GM18511 (cell line): ENCODE measurements around the gene PGGT1B.
"Not testable (repeated sequence)": the region's sequence is repeated elsewhere in the genome, so short reads cannot be mapped to it uniquely, and the experiment has no call there.

ENCODE experiments used
- ATAC-seq: cut with Tn5 transposase; IDR thresholded peaks from one replicate; pipeline ENCODE4 v1.9.1; 2021; ENCODE audit warnings: mild to moderate bottlenecking, moderate library complexity; ENCODE audit not compliant: unreplicated experiment

Gene PGGT1B

DNA sequence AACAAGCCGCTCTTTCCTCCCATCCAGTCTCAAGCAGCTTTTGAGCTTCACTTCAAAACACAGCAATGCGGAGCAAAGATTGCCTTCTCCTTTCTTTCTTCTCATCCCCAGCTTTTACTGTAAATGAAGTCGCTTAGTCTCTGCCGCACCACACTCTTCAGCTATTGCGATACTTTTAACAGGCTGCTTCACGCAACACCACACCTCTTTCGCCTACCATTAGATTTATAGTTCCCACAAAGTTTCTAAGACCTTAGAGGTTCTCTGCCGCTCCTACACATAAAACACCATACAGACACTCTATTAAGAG lies 711 bp downstream of the PGGT1B start:
- ATAC-seq, result peak; percentile 54

DNA sequence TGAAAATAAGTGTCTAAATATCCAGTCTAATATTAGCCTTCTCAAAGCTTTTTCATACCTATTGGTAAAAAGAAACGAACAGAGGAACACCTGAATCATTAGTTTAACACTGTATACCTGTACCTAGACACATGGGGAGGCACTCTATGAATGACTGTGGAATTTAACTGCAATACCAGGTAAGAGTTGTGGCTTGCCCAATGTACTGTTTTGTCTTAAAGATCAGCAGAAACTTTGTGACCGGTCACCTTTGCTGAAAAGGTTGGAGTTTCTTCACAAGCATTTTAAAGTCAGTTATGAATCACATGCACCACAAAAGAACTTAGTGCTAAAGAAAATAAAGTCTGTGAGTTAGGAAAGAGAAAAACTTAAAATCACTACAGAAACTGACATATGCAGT lies 2.4 kb downstream of the PGGT1B start:
- no peak for ATAC-seq

DNA sequence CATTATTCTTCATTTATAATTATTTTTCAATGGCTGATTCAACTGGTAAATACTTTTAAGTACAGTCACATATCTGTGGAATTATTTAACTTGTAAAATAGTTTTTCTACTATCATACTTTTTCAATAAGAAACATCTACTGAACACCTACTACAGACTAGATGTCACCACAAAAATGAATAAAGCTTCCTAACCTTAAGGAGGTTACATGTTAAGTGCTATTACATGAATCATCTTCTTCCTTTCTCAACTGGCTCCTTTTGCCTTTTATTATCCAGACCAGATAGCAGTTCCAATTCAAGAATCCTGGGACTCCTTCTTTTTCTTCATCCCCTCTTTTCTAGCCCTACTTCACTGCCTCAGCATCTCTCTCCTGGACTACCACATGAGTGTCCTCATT lies 4.7 kb downstream of the PGGT1B start:
- ATAC-seq, result no peak

DNA sequence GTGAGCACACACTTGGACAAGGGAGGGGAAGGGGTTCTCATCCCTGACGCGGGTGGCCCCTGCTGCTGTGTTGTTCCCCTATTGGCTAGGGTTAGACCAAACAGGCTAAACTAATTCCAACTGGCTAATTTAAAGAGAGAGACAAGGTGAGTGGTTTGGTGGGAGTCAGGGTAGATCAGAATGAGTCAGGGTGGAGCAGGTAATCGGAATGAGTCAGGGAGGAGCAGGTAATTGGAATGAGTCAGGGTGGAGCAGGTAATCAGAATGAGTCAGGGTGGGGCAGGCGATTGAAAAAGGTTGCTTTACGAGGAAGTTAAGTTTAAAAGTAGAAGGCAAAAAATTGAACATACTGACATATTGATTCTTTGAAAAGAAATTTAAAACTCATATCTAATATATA lies 13.3 kb downstream of the PGGT1B start:
- ATAC-seq, result not testable (repeated sequence)

DNA sequence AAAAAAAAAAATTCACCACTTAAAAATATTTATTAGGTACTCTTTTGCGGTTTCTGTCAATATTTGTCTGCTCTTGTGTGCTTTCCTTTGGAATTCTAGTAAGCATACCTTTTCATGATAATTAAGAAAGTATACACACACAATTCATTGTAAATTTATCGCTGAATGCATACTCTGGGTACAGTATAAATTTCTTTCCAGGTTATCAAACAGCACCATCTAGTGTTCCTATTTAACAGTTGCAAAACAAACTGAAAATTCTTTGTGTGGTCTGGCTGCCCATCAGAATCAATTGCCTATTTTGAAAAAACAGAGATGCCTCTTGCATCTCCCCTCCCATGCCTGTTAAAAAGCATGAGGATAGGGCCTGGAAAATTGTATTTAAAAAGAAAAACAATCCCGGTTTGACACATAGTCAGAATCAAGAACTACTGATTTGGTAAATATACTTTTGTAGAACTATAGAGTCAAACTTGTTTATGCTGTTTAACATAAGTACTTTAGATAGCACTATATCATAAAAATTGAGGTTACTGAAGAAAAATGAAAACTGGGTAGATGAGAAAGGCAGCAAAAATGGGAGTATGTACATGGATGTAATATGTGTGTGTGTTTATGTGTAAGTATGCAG lies 16.2 kb downstream of the PGGT1B start:
- peak; percentile 58 for ATAC-seq

DNA sequence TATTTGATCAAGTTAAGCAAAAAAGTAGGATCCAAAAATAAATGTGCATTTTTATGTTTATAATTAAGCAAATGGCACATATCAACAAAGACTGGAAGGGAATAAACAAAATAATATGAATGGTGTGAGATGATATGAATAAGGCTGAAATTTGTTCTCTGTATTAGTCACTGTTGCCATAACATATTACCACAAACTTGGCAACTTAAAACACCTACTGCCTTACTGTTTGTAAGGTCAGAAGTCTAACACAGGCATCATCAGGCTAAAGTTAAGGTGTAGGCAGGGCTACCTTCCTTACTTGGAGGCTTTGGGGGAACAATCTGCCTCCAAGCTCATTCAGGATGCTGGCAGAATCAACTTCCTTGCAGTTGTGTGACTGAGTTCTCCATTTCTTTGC lies 19.3 kb downstream of the PGGT1B start:
- peak; percentile 85 for ATAC-seq

DNA sequence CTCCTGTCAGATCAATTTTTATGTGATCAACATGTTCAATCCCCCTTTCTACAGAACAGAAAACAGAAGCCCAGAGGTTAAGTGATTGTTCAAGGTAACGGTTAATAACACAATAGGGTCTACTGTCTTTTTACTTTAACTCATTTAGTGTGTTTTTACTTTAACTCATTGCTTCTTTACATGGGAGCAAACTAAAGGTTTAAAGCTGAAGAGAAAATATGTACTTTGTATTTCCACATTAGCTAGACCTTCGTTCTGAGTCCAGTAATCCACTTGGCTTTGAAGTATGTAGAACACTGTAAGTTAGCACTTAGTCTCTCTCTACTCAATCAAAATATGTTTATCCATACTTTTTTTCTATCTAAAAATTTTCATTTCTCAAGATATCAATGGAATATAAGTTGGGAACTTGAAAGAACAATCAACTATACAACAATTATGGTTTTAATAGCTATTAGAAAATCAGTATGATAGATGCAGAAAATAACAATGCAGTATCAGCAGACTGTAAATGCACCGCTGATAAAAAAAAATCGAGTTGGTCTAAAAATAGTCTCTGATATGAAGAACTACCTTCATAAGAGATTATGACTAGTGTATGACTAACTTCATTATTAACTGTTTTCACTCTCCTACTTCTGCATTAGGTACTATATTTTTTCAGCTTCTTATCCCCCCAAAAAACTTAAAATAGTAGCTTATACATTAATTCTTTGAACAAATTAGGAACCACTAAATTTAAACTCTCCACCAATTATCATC lies 20.6 kb downstream of the PGGT1B start:
- ATAC-seq, result no peak

DNA sequence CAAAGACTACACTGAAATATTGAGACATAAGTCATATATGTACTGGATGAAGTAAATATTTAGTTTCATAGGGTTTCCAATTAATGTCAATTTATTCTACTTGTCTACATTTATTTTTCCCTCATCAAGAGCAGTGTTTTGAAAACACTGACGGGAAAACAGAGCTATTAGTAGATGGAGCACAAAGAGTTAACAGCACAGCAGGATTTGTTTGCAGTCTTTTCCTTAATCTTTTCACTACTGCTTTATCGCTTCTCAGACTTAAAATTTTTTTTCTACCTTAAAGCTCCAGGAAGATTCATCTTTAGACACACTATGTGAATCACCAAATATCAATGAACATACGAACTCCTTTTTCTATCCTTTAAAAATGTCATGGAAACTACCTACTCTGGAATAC lies 25.6 kb downstream of the PGGT1B start:
- no peak for ATAC-seq

DNA sequence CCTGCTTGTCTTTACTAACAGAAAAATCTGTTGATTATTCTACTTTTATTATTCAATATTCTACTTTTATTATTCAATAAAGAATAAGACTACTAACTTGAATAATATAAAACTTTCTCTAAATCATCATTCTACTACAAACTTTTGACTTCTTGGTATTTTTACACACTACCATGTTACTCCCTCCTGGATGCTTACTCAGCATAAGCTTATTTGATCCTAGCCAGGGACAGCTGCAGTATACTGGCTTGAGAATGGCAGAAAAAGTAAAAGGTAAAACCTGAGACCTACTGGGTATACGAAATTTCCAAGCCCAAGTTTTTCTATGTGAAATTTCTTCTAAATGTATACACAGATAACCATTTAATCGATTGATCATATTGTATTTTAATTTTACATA lies 26.1 kb downstream of the PGGT1B start:
- ATAC-seq, result no peak

DNA sequence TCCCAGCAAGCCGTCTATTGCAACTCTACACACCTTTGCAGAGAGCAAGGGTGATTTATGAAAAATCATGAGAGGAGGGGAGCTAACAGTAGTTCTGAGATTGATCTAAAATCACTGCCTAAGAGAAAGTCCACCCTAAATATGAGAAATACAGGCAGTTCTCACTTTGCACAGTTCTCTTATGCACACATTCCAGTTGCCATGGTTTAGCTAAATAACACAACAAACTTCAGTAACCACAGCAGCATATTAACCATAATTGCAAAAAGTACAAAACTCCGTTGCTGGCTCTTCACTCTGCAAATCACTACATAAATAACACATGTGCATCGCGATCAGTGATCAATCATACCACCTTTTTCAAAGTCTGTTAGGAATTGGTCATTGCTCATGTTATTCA lies 31.1 kb downstream of the PGGT1B start:
- ATAC-seq, result no peak

DNA sequence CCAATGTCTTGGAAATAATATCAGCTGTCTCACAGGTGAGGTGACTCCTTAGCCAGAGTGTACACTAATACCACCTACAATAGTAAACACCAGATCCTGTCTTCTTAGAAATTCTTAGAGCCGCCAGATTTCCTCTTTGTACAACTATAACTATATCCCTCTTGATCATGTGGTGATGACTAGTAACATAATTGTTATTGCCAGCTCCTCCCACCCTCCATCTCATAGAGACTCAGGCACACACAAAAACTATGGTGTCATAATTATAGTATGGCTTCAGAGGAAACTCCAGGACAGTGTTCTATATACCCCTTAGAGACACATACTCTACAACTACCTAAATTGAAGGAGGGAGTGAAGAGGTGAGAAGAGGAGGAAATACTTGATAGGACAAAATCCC lies 33.1 kb downstream of the PGGT1B start:
- ATAC-seq, result no peak

DNA sequence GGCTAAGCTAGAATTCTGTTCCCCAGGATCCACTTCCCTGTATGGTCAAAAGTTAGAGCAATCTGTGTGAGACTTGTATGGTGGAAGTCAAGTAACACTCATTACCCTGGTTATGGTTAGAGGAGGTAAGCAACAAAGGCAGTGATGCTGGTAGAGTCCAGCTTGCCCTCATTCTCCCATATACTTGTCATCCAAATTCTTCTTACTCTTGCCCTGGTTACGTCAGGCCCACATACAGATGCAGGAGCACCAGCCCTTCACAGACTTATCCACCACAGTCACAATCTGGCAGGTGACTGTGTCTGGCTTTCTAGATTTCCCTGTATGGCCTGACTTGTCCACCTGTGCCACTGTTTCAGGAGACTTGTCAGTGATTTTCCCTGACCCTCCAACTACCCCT lies 35.4 kb downstream of the PGGT1B start:
- no peak for ATAC-seq

DNA sequence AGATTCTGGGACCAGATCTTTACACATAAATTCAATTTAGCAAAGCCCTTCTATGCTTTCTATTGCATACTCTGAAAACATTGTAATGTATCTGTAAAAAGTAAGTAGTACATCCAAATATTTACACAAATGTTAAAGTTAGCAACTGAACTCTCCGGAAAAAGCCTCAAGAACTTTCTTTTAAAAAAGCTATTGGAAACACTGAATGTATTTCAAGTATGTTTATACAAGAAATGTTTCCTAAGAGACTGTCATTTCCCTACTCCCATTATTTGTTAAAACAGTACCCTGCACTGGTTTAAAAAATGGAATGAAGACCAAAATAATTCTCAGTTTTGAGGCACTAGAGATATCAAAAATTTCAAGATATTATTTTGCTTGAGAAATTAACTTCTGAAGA lies 48.1 kb downstream of the PGGT1B start:
- ATAC-seq, result no peak

DNA sequence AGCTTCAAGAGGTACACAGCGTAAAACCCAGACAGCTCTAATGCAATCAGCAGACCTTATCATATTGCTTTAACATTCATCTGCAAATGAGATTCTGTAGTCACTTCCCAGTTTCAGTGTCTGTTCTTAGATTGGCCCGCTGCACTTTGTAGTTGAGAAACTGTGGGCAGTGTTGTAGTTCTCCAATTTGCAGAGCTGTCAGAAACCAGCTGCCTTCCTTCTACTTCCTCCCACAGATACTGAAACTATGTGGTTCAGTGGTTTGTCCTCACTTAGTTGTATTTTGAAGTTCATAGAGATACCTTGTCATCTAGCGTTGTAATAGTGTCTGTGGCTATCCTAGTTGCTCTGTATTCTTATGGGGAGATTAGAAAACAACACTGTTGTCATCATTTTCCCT lies 53.4 kb downstream of the PGGT1B start:
- ATAC-seq, result peak; percentile 100

DNA sequence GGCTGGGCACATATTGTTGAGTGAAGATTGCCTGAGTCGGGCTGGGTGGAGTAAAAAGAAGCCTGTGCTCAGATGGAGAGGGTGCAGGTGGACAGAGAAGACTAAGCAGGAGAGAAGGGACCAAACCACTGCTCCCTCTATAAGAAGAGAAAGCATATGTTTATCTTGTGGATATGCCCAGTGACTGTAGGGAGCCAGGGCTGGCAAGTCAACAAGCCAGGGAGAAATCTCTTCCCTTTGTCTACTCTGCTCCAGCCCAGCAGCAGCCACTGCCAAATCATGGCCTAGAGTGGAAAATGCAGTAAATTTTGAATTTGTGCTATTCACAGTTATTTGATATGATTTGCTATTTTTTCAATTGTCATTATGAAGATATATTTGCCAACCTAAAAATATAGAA lies 59.7 kb downstream of the PGGT1B start:
- ATAC-seq, result no peak

DNA sequence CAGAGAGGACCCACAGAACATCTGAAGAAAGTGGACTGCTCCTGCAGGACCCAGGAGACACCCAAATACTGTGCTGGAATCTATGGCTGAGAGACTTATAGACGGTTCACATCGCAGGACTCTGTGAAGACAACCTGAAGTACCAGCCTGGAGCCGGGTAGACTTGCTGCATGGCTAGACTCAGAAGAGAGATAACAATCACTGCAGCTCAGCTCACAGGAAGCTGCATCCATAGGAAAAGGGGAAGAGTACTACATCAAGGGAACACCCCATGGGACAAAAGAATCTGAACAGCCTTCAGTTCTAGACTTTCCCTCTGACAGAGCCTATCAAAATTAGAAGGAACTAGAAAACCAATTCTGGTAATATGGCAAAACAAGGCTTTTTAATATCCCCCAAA lies 66.5 kb downstream of the PGGT1B start:
- no peak for ATAC-seq

DNA sequence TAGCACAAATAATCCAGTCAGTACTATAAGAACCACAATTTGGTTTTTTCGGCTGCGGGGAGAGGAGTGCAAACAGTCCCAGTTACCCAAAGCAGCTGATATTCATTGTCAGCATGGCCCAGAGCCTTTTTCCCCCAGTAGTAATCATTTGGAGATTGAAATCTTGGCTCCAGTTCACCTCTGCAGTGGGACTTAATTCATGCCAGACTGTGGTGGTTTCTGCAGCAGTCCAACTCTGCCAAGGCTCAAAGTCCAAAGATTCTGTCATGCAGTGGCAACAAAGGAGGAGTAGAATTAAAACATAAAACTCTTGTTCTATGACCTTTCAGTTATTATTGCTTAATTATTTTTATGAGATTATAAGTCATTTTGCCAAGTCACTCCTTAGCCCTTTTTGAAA lies 68.0 kb downstream of the PGGT1B start:
- no peak for ATAC-seq

DNA sequence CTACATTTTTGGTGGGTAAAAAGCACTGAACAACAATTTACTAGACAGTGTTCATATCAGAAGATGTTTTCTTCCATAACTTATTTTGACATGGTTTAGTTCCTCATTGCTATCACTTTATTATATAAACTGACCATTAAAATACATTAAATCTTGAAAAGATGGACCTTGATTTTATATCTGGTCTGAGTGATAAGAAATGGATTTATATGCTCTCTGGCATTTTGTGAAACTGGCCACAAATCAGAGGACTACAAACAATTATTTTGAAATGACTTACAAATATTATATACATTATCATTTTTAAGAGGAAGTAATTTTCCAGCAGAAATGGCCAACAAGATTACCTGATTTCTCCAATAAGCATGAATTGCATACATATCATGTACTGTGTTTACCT lies 69.4 kb downstream of the PGGT1B start:
- no peak for ATAC-seq

DNA sequence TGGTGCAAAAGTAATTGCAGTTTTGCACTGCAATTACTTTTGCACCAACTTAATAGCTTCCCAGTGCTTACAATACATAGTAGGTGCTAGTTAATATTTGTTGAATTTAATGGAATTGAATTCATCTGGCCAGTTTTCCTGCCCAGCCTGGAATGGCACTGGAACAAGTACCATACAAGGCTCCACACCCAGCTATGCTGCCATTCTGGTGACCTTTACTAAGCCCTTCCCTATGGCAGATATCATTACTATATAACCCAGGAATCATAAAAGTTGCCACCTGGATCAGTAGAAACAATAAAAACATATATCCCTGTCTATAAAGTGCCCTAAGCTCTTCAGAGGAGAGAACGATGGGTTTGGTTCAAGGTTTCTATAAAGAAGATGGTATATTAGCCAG lies 70.6 kb downstream of the PGGT1B start:
- ATAC-seq, result no peak

DNA sequence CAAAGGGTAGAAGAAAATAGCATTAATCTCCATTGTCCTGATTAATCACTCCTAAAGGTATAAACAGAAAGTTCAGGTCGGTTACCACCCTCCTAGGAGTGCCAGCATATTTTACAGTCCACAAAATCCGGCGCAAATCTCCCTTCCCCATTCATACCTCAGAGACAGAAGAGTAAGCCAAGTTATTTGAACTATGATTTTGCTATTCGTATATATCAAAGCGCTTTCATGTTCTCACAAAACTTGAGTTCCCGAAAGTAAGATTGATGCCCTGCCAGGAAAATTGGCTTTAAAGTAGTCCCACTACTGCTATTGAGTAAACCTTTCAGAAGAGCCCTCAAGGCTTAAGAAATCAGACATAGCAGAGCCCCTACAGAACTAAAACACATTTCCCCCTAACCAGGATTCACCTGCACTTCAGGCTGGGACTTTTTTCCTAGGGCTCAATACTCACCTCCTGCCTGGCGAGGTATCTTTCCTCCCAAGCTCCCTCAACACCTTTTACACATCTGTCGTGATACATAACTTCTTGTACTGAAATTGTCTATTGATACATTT lies 71.1 kb downstream of the PGGT1B start:
- ATAC-seq, result no peak

DNA sequence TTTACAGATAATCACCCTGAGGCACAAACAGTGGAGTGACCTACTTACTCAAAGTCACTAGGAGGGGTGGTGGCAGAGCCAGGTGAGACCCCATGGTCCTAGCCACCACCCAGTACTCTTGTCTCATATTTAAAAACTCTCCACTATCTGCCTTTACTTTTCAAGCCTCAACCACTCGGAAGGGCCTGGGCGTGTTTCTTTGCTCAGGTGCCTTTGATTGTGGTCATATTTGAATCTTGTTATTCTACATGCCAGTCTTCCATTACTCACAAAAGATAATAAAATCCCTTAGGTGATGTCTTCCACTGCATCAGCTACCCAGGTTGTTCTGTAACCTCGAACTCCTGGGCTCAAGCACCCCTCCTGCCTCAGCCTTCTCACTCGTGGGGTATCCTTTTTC lies 72.3 kb downstream of the PGGT1B start:
- no peak for ATAC-seq

DNA sequence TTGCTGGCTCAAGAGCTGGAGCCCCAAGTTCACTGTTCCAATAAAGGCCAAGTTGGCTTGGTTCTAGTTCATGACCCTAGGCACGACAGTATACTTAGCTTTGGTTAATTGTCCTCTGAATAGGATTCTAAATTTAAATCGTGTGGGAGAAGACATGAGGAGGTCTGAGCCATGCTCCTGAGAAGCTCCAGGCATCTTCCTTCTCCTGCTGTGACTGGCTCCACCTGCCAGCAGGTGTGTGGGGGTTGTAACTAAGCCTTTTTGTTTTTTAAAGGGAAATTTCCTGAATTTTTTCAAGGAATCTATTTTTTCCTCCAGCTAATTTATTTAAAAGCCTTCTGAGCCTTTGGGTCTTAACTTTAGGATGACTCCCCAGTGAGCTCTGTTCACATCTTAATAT lies 72.8 kb downstream of the PGGT1B start:
- ATAC-seq, result no peak

DNA sequence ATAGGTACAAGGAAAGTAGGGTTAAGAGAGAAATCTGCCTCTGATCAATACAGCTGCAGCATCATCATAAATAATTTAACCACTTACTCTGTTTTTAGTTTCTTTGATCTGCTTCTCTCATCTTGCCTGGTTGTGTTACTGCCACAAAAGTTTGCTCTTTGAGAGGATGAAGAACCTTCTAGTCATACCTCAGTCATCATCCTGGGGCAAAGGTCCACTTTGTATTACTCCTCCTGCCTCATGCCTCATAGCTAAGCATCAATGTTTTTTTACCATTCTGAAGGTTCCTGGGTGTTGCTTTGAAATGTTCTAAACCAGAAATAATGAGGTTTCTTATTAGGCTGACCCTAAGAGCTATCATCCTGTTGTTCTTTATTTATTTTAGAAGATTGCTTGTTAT lies 75.9 kb downstream of the PGGT1B start:
- no peak for ATAC-seq
